ENCODE data around the gene CMTM4.

GRCh38 chr16:66712512-66712911, 16.0 kb upstream of the CMTM4 start:
- TF ChIP-seq EZH2 (IDR thresholded peaks at IDR 0.05; ENCODE audit: borderline replicate concordance, insufficient read depth, low read depth, low read length, poor library complexity, severe bottlenecking) = no peak
- TF ChIP-seq, protein P1, sequence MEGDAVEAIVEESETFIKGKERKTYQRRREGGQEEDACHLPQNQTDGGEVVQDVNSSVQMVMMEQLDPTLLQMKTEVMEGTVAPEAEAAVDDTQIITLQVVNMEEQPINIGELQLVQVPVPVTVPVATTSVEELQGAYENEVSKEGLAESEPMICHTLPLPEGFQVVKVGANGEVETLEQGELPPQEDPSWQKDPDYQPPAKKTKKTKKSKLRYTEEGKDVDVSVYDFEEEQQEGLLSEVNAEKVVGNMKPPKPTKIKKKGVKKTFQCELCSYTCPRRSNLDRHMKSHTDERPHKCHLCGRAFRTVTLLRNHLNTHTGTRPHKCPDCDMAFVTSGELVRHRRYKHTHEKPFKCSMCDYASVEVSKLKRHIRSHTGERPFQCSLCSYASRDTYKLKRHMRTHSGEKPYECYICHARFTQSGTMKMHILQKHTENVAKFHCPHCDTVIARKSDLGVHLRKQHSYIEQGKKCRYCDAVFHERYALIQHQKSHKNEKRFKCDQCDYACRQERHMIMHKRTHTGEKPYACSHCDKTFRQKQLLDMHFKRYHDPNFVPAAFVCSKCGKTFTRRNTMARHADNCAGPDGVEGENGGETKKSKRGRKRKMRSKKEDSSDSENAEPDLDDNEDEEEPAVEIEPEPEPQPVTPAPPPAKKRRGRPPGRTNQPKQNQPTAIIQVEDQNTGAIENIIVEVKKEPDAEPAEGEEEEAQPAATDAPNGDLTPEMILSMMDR (IDR thresholded peaks at IDR 0.05) = no peak

Data from B cell (primary cell).